ENCODE results near the gene ATP10A.

DNA sequence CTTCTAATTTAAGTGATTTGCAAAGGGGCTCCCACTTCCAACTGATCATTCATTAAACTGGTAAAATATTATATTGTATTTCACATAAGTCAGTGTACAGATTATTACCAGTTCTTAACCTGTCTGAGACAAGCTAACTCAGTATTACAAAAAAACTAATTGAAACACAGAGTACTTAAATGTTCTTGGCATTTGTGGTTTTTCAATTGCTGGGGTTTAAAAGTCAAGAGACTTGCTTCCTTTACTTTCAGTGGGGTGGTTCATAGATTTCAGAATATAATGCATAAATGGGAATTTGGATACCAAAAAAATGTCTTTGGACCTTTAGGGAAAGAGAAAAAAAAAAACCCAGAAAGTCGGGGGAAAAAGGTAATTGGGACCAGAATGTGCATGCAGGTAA is 85.0 kb downstream of the ATP10A start:
- TF ChIP-seq, protein P1, sequence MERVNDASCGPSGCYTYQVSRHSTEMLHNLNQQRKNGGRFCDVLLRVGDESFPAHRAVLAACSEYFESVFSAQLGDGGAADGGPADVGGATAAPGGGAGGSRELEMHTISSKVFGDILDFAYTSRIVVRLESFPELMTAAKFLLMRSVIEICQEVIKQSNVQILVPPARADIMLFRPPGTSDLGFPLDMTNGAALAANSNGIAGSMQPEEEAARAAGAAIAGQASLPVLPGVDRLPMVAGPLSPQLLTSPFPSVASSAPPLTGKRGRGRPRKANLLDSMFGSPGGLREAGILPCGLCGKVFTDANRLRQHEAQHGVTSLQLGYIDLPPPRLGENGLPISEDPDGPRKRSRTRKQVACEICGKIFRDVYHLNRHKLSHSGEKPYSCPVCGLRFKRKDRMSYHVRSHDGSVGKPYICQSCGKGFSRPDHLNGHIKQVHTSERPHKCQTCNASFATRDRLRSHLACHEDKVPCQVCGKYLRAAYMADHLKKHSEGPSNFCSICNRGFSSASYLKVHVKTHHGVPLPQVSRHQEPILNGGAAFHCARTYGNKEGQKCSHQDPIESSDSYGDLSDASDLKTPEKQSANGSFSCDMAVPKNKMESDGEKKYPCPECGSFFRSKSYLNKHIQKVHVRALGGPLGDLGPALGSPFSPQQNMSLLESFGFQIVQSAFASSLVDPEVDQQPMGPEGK (CRISPR knock-in tag; IDR thresholded peaks at IDR 0.05; ENCODE audit: borderline replicate concordance) = no peak
- TF ChIP-seq, protein P2, sequence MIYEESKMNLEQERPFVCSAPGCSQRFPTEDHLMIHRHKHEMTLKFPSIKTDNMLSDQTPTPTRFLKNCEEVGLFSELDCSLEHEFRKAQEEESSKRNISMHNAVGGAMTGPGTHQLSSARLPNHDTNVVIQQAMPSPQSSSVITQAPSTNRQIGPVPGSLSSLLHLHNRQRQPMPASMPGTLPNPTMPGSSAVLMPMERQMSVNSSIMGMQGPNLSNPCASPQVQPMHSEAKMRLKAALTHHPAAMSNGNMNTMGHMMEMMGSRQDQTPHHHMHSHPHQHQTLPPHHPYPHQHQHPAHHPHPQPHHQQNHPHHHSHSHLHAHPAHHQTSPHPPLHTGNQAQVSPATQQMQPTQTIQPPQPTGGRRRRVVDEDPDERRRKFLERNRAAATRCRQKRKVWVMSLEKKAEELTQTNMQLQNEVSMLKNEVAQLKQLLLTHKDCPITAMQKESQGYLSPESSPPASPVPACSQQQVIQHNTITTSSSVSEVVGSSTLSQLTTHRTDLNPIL (CRISPR knock-in tag; IDR thresholded peaks at IDR 0.05; ENCODE audit: low read depth) = no peak
- TF ChIP-seq RARB (CRISPR knock-in tag; IDR thresholded peaks at IDR 0.05) = no peak
- TF ChIP-seq ZFP3 (CRISPR knock-in tag; IDR thresholded peaks at IDR 0.05) = no peak
- no peak for TF ChIP-seq ISL1 (CRISPR knock-in tag; IDR thresholded peaks at IDR 0.05)
- TF ChIP-seq, protein P3, sequence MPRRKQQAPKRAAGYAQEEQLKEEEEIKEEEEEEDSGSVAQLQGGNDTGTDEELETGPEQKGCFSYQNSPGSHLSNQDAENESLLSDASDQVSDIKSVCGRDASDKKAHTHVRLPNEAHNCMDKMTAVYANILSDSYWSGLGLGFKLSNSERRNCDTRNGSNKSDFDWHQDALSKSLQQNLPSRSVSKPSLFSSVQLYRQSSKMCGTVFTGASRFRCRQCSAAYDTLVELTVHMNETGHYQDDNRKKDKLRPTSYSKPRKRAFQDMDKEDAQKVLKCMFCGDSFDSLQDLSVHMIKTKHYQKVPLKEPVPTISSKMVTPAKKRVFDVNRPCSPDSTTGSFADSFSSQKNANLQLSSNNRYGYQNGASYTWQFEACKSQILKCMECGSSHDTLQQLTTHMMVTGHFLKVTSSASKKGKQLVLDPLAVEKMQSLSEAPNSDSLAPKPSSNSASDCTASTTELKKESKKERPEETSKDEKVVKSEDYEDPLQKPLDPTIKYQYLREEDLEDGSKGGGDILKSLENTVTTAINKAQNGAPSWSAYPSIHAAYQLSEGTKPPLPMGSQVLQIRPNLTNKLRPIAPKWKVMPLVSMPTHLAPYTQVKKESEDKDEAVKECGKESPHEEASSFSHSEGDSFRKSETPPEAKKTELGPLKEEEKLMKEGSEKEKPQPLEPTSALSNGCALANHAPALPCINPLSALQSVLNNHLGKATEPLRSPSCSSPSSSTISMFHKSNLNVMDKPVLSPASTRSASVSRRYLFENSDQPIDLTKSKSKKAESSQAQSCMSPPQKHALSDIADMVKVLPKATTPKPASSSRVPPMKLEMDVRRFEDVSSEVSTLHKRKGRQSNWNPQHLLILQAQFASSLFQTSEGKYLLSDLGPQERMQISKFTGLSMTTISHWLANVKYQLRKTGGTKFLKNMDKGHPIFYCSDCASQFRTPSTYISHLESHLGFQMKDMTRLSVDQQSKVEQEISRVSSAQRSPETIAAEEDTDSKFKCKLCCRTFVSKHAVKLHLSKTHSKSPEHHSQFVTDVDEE (CRISPR knock-in tag; IDR thresholded peaks at IDR 0.05) = no peak
- no peak for TF ChIP-seq ZFP30 (CRISPR knock-in tag; IDR thresholded peaks at IDR 0.05)
- TF ChIP-seq TOX (CRISPR knock-in tag; IDR thresholded peaks at IDR 0.05; ENCODE audit: borderline replicate concordance) = no peak
- TF ChIP-seq ARNTL (CRISPR knock-in tag; IDR thresholded peaks at IDR 0.05; ENCODE audit: borderline replicate concordance, low read depth) = no peak
- no peak for TF ChIP-seq TCF4 (CRISPR knock-in tag; IDR thresholded peaks at IDR 0.05; ENCODE audit: borderline replicate concordance)
- TF ChIP-seq CSDC2 (CRISPR knock-in tag; IDR thresholded peaks at IDR 0.05) = no peak
- no peak for TF ChIP-seq PPARA (CRISPR knock-in tag; IDR thresholded peaks at IDR 0.05; ENCODE audit: borderline replicate concordance)
